Embryonic facial prominence (tissue), 1 donor: ENCODE data around the gene PPP1R10.

Experiments used
- DNase-seq: peaks from one replicate; pipeline ENCODE4 v3.0.0-alpha.2; 2016; ENCODE audit errors: extremely low spot score

PPP1R10 gene

DNA sequence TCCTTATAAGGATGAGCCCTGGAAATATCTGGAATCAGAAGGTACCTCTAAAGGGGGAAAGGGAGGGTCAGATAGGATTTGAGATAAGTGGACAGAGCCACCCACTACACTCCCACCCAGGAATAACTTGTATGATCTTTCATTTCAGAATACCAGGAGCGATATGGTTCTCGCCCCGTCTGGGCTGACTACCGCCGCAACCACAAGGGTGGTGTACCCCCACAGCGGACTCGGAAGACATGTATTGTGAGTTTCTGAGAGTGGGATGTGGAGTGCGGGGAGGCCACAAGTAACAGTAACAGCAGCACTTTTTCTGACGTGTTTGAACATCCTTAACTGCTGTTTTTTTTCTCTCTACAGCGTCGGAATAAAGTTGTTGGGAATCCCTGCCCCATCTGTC is 2.5 kb upstream of the PPP1R10 start:
- no peak for DNase-seq

DNA sequence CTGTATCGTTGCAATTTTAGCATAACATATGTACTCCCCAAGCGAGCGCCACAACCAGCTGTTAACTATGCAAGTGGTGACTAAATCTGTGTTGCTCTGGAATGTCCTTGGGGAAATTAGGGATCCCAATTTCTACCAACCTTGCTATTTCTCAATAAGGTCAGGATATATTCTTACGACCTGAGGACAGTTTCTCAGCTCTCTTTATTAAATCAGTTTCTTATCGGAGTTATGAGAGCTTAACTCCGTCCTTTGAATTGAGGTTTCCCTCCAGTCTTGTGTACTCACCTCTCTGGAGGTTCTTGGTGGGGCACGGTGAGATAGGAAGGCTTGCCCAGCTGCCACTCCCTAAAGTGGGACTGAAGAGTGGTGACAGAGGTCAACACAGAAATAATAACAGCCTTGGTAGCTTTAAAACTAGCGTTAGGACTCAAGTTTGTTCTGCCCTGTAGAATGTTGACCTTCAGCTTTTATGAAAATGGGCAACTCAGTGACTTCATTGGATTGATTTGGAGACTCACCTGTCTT is 1.3 kb upstream of the PPP1R10 start:
- no peak for DNase-seq

GRCh38 chr6:30617565-30618269 is 674 bp upstream of the PPP1R10 start, which contains the start of gene MRPS18B:
Gene MRPS18B, plus strand, starts transcription at chr6:30617840. Its CDS starts 26 bp downstream, at chr6:30617866.
- DNase-seq = peak; percentile 98

- peak; percentile 78 for DNase-seq
Measured at GRCh38 chr6:30615958-30616810, 859 bp downstream of the PPP1R10 start.

- peak; percentile 89 for DNase-seq
Measured at GRCh38 chr6:30615219-30615957, 1.7 kb downstream of the PPP1R10 start.

- peak; percentile 99 for DNase-seq
Measured at GRCh38 chr6:30614843-30615218, 2.2 kb downstream of the PPP1R10 start.

GRCh38 chr6:30614044-30614842 is 2.8 kb downstream of the PPP1R10 start:
- DNase-seq = no peak

DNA sequence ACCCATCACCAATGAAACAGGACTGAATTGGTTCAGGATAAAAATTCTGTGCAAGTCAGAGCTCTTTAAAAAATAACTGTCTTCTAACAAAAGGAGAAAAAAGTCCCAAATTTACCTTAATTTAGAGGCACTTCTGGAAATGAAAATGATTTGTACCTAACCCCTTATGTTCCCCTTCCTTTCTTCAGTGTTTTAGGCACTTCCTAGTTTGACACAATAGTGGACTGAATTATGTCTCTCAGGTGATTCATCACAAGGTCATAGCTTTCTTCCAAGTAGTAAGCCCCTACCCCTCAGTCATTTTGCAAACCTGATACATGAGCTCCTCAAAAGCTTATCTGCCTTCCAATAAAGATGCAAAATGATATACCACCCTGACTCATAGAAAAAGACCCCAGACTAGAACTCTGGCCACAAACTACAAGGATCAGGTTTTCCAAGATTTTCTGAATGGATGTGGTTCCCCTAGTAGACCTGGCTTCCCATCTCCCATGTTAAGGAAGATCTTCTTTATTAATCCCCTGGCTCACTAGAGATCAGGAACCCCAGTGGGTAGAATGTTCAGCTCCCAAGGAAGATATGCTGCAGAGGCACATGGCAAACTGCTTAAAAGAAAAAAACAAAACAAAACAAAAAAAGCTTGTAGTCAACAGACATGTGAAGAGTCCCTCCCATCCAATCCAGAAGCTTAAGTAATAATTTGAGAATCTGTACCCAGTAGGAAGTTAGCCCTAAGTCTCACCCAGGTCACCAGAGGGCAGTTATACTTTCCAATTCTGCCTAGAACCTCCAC is 3.6 kb downstream of the PPP1R10 start:
- DNase-seq = no peak

GRCh38 chr6:30612687-30613248 is 4.3 kb downstream of the PPP1R10 start:
- no peak for DNase-seq

DNA sequence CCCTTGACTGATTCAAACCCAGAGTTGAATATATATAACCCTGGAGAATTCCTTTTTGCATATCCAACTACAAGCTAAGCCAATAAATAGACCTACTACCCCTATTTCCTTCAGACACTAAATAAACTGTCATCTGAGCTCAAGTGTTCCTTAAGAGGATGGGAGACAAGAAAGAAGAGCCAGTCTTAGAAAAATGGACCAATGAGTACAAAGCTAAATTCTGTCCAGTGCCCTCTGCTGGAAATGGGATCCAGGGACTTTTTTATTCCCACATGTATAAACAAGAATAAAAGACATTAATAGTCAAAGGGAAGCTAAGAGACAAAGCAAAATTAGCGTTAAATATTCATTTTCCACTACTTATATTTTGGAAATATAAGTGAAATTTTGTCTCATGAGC is 4.8 kb downstream of the PPP1R10 start:
- no peak for DNase-seq

DNA sequence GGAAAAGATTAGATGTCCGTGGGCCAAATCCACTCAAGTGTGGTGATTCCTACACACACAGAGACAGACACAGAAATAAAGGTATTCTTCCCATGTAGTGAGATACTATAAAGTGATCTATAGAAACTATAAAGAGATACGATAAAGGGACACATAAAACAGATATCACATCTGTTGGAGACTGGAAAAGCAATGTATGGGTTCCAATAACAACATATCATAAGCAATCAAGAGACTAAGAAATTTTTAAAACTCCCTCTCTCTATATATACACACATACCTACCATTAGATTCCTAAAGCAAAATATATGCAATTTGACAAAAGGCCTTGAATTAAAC is 5.2 kb downstream of the PPP1R10 start:
- DNase-seq = no peak

DNA sequence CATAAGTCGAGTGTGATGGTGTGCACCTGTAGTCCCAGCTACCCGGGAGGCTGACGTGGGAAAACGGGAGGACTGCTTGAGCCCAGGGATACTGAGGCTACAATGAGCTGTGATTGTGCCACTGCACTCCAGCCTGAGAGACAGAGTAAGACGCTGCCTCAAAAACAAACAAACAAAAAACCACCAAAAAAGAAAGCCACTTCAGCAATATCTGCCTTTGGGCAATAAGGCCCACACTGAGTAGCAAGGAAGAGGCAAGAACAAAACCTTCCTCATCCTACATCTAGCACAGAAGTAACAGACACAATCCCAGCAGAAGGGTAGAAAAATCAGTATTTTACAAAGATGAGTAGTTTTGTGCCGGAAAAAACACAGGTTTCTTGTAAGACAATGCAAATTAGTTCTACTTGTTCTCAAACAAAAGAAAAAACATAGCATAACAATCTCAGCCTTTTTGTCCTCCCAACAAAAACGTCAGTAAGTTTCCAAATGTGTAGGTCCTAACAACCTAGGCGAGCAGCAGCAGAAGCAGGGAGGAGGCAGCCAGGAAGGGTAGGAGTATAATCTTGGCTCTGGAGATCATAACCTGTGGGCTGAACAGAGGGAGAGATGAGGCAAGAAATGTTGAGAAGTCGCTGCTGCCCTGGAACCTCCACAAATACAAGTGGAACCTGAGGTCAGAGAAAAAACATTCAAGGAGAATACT is 5.7 kb downstream of the PPP1R10 start:
- no peak for DNase-seq

DNA sequence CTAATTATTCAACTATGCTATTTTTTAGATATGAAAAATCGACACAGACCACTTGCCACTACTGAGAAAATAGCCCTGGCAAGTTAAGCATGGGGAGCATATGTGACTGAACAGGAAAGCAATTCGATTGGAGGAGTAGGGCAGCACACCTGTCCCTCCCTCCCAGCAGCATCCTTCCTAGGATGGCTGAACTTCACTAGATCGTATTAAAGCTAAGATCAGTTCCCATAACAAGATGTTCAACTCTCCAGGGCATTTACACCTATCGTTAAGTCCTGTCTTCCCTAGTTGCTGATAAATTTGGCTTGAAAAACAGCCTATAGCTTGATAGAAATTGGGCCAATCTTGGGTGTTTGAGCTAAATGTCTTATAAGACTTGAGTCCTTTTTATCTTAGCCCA is 7.0 kb downstream of the PPP1R10 start:
- DNase-seq = no peak

DNA sequence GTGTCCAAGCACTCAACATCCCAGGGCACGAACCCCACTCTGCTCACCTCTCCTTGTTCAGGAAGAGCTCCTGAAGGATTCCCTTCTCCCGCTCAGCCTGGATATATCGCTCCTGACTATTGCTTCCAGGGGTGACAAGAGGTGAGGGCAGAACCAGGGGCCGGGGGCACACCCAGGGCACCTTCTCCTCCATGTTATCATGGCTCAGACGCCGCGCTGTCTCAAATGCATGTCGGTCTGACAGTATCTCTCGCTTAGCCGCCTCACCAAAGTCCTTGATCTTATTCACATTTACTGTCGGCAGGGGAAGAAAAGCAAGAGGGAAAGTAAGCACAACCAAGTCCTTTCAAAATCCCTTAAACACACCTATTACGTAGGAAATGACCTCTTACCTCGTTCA is 13.1 kb downstream of the PPP1R10 start:
- DNase-seq = no peak

DNA sequence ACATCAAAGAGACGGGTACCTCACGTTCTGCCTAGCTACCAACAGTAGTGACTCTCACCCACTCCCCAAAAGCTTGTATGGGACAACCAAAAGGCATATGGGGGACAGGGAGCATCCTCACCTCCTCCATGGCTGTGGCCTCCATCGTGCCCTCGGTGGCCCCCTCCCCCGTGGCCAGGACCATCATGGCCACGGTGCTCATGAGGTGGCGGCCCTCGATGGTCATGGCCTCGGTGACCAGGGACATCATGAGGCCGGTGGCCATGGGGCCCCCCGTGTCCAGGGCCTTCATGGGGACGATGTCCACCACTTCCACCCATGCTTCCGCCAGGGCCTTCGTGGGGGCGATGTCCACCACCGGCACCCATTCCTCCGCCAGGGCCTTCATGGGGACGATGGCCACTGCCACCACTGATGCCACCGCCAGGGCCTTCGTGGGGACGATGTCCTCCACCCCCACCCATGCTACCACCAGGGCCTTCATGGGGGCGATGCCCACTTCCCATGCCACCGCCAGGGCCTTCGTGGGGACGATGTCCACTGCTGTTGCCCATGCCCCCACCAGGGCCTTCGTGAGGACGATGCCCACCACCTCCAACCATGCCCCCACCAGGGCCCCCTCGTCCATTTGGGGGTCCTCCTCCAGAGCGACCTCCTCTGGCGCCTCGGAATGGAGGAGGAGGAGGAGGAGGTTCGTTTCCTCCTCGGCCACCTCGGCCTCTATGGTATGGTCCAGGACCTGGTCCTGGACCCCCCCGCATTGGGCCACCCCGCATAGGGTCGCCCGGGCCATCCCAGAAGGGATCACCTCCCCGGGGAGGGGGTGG is 15.0 kb downstream of the PPP1R10 start:
- no peak for DNase-seq

- no peak for DNase-seq
Measured at GRCh38 chr6:30601436-30601814, 15.6 kb downstream of the PPP1R10 start.

- no peak for DNase-seq
Measured at GRCh38 chr6:30600451-30600961, 16.5 kb downstream of the PPP1R10 start.

- DNase-seq = no peak
Measured at GRCh38 chr6:30599625-30600324, 17.3 kb downstream of the PPP1R10 start.
